Osteoblast (primary cell): ENCODE data around the gene GLA. TPM values are rescaled to one million over a fixed set of nuclear protein-coding genes. Genes with fewer than 3 reads are reported as not detected.

Experiments
- DNase-seq: peaks from one replicate; pipeline ENCODE4 v3.0.0; 2011; ENCODE audit warnings: low spot score, mixed read lengths; ENCODE audit not compliant: insufficient read length; ENCODE audit errors: missing footprints
- H2AFZ ChIP-seq: 2 replicates; pipeline ENCODE4 v1.6.0; 2011; ENCODE audit warnings: mild to moderate bottlenecking, low read length
- H3K27ac ChIP-seq: 2 replicates; pipeline ENCODE4 v1.5.1; 2011; ENCODE audit warnings: mild to moderate bottlenecking, low read depth, low read length, moderate library complexity
- H3K27me3 ChIP-seq: 2 replicates; pipeline ENCODE4 v1.6.0; 2012; ENCODE audit warnings: mild to moderate bottlenecking, control low read depth, inconsistent platforms, low read length, moderate library complexity; ENCODE audit not compliant: insufficient read depth
- H3K36me3 ChIP-seq: 2 replicates; pipeline ENCODE4 v1.5.1; 2011; ENCODE audit warnings: mild to moderate bottlenecking, low read length, control low read depth, moderate library complexity; ENCODE audit not compliant: insufficient read depth
- H3K4me1 ChIP-seq: 2 replicates; pipeline ENCODE4 v1.5.1; 2011; ENCODE audit warnings: mild to moderate bottlenecking, low read length, control low read depth, moderate library complexity; ENCODE audit not compliant: insufficient read depth
- H3K4me2 ChIP-seq: 2 replicates; pipeline ENCODE4 v1.6.0; 2011; ENCODE audit warnings: mild to moderate bottlenecking, low read length; ENCODE audit not compliant: insufficient read depth
- H3K4me3 ChIP-seq: fragments of 200-600 bp; sonication (generic); 3 replicates; pipeline ENCODE4 v1.5.1; 2012; ENCODE audit warnings: mild to moderate bottlenecking, low read length, inconsistent platforms; ENCODE audit not compliant: insufficient read depth
- H3K79me2 ChIP-seq: 2 replicates; pipeline ENCODE4 v1.6.0; 2012; ENCODE audit warnings: mild to moderate bottlenecking, low read length, control low read depth, inconsistent platforms; ENCODE audit not compliant: insufficient read depth
- H3K9me3 ChIP-seq: 2 replicates; pipeline ENCODE4 v1.5.1; 2011; ENCODE audit warnings: low read depth, low read length, control low read depth
- H4K20me1 ChIP-seq: 2 replicates; pipeline ENCODE4 v1.6.0; 2012; ENCODE audit warnings: mild to moderate bottlenecking, low read length, control low read depth; ENCODE audit not compliant: insufficient read depth
- CTCF ChIP-seq: IDR thresholded peaks from 2 replicates; pipeline ENCODE4 v1.5.1; 2011; ENCODE audit warnings: mild to moderate bottlenecking, low read depth, low read length, moderate library complexity; ENCODE audit errors: extremely low read depth
- total RNA-seq: library from RNA; depleted of rRNA; stranded (reverse); fragments of >200 nt; gene quantifications from 2 replicates; pipeline ENCODE4 v1.2.3, GENCODE V29; 2012

Gene GLA
- total RNA-seq, 1 donor, result 22.8 TPM

- H3K9me3 ChIP-seq, result no peaks in the 10 kb centered on the region
- peak overlapping the region; percentile 98 for H3K27ac ChIP-seq
- peaks cover 8% of the 10 kb centered on the region for H3K36me3 ChIP-seq
- H3K79me2 ChIP-seq, result peaks cover 71% of the 10 kb centered on the region
- peak overlapping the region; percentile 85 for H3K4me2 ChIP-seq
- peak overlapping the region; percentile 88 for H3K4me3 ChIP-seq
- no peaks in the 10 kb centered on the region for H3K27me3 ChIP-seq
- peaks cover 15% of the 10 kb centered on the region for H4K20me1 ChIP-seq
- H2AFZ ChIP-seq, result no peak overlapping the region
- TF ChIP-seq CTCF, result no peak
- no peak for DNase-seq
- H3K4me1 ChIP-seq, result peaks cover 12% of the 10 kb centered on the region
Measured at GRCh38 chrX:101409043-101409442, 1.3 kb upstream of the GLA start.

- no peak for DNase-seq
- H3K27ac ChIP-seq, result peak overlapping the region; percentile 98
- no peaks in the 10 kb centered on the region for H3K9me3 ChIP-seq
- H3K27me3 ChIP-seq, result no peaks in the 10 kb centered on the region
- H3K4me1 ChIP-seq, result peaks cover 12% of the 10 kb centered on the region
- peak overlapping the region; percentile 88 for H3K4me3 ChIP-seq
- no peak for TF ChIP-seq CTCF
- H3K36me3 ChIP-seq, result peaks cover 8% of the 10 kb centered on the region
- no peak overlapping the region for H2AFZ ChIP-seq
- H4K20me1 ChIP-seq, result peaks cover 15% of the 10 kb centered on the region
- peak overlapping the region; percentile 85 for H3K4me2 ChIP-seq
- peaks cover 68% of the 10 kb centered on the region for H3K79me2 ChIP-seq
Measured at GRCh38 chrX:101408532-101408841, 762 bp upstream of the GLA start.

DNA sequence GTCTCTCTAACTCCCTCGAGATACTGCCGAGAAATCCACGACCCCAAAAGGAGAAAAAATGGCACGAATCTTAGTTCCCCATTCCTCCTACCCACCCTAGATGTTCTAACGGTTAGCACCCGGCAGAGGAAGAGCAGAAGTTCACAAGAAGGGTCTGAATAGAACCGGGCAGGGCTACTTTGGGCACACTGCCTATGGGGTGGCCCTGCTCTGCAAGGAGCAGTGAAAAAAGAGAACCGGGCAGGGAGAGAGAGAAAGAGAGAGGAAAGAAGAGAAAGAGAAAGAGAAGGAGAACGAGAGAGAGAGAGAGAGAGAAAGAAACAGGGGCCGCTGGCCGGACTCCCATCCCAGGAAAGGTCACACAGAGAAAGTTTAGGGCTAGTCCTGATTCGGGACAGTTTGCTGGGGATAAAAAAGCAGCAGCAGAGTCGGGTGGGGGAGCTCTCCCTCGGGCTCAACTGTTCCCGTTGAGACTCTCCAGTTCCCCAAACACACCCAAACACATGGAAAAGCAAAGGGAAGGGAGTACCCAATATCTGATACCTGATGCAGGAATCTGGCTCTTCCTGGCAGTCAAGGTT is 468 bp downstream of the GLA start:
- no peaks in the 10 kb centered on the region for H3K27me3 ChIP-seq
- H3K4me2 ChIP-seq, result peak overlapping the region; percentile 83
- TF ChIP-seq CTCF, result no peak
- H2AFZ ChIP-seq, result peak overlapping the region; percentile 90
- H3K79me2 ChIP-seq, result peaks cover 59% of the 10 kb centered on the region
- H3K4me1 ChIP-seq, result peaks cover 12% of the 10 kb centered on the region
- peaks cover 9% of the 10 kb centered on the region for H4K20me1 ChIP-seq
- peaks cover 6% of the 10 kb centered on the region for H3K36me3 ChIP-seq
- no peak for DNase-seq
- H3K9me3 ChIP-seq, result no peaks in the 10 kb centered on the region
- peak overlapping the region; percentile 98 for H3K27ac ChIP-seq
- H3K4me3 ChIP-seq, result peak overlapping the region; percentile 88

- Histone ChIP-seq H3K27me3 (no peaks in the 10 kb centered on the region), H3K4me3 (no peak overlapping the region), H2AFZ (no peak overlapping the region), H3K36me3 (peaks cover 6% of the 10 kb centered on the region), H3K27ac (no peak overlapping the region), H3K4me1 (no peaks in the 10 kb centered on the region), H3K79me2 (peaks cover 2% of the 10 kb centered on the region), H3K9me3 (no peaks in the 10 kb centered on the region), H4K20me1 (no peaks in the 10 kb centered on the region), H3K4me2 (no peak overlapping the region)
- no peak for DNase-seq
- no peak for TF ChIP-seq CTCF
Measured at GRCh38 chrX:101399825-101400224, 7.9 kb downstream of the GLA start.
